ENCODE measurements around the gene AHRR. TPM values are rescaled to one million over a fixed set of nuclear protein-coding genes. Genes with fewer than 3 reads are reported as not detected.

Gene AHRR
- total RNA-seq, 1 donor from 2014 or later = 10.5 TPM

GRCh38 chr5:432201-432927, 110.8 kb downstream of the AHRR start:
- Mint-ChIP-seq H3K27me3 (ENCODE audit: low read depth, unreplicated experiment) (peaks cover 5% of the 10 kb centered on the region), H3K27ac (ENCODE audit: unreplicated experiment) (no peak overlapping the region), H3K4me3 (ENCODE audit: unreplicated experiment) (no peak overlapping the region), H3K36me3 (ENCODE audit: low read depth, unreplicated experiment) (peaks cover 8% of the 10 kb centered on the region), H3K4me1 (ENCODE audit: low read depth, unreplicated experiment) (peaks cover 6% of the 10 kb centered on the region), H3K9me3 (ENCODE audit: unreplicated experiment) (no peaks in the 10 kb centered on the region)
- Histone ChIP-seq H3K79me2 (ENCODE audit: insufficient read depth, low read length) (no peaks in the 10 kb centered on the region), H3K4me1 (ENCODE audit: insufficient read depth, low read length) (peaks cover 3% of the 10 kb centered on the region), H3K4me2 (ENCODE audit: low read length) (no peak overlapping the region), H3K27me3 (ENCODE audit: insufficient read depth, low read length) (no peaks in the 10 kb centered on the region), H4K20me1 (ENCODE audit: insufficient read depth, low read length) (no peaks in the 10 kb centered on the region), H3K36me3 (ENCODE audit: insufficient read depth, low read length) (no peaks in the 10 kb centered on the region), H3K9ac (ENCODE audit: low read length) (no peak overlapping the region), H3K27ac (ENCODE audit: low read depth, low read length) (no peak overlapping the region), H2AFZ (ENCODE audit: low read depth, low read length) (no peak overlapping the region), H3K9me3 (ENCODE audit: insufficient read depth, low read depth, low read length) (no peaks in the 10 kb centered on the region), H3K4me3 (ENCODE audit: insufficient read depth, low read depth, low read length) (no peak overlapping the region)
- TF ChIP-seq CTCF (IDR thresholded peaks at IDR 0.05; ENCODE audit: insufficient read depth, low read depth, low read length) (no peak), EZH2 (IDR thresholded peaks at IDR 0.05; ENCODE audit: insufficient read depth, low read length) (no peak)
- FAIRE-seq (no peak), DNase-seq (ENCODE audit: low read depth) (no peak)

- Mint-ChIP-seq H3K27me3 (ENCODE audit: low read depth, unreplicated experiment) (peaks cover 5% of the 10 kb centered on the region), H3K4me1 (ENCODE audit: low read depth, unreplicated experiment) (peaks cover 6% of the 10 kb centered on the region), H3K27ac (ENCODE audit: unreplicated experiment) (no peak overlapping the region), H3K4me3 (ENCODE audit: unreplicated experiment) (no peak overlapping the region), H3K9me3 (ENCODE audit: unreplicated experiment) (no peaks in the 10 kb centered on the region), H3K36me3 (ENCODE audit: low read depth, unreplicated experiment) (peaks cover 8% of the 10 kb centered on the region)
- Histone ChIP-seq H4K20me1 (ENCODE audit: insufficient read depth, low read length) (no peaks in the 10 kb centered on the region), H3K36me3 (ENCODE audit: insufficient read depth, low read length) (no peaks in the 10 kb centered on the region), H3K4me3 (ENCODE audit: insufficient read depth, low read depth, low read length) (no peak overlapping the region), H3K4me1 (ENCODE audit: insufficient read depth, low read length) (peaks cover 3% of the 10 kb centered on the region), H3K27ac (ENCODE audit: low read depth, low read length) (no peak overlapping the region), H3K9me3 (ENCODE audit: insufficient read depth, low read depth, low read length) (no peaks in the 10 kb centered on the region), H3K79me2 (ENCODE audit: insufficient read depth, low read length) (no peaks in the 10 kb centered on the region), H3K4me2 (ENCODE audit: low read length) (no peak overlapping the region), H3K9ac (ENCODE audit: low read length) (no peak overlapping the region), H3K27me3 (ENCODE audit: insufficient read depth, low read length) (no peaks in the 10 kb centered on the region), H2AFZ (ENCODE audit: low read depth, low read length) (no peak overlapping the region)
- no peak for TF ChIP-seq EZH2 (IDR thresholded peaks at IDR 0.05; ENCODE audit: insufficient read depth, low read length)
- no peak for TF ChIP-seq CTCF (IDR thresholded peaks at IDR 0.05; ENCODE audit: insufficient read depth, low read depth, low read length)
- no peak for FAIRE-seq
- no peak for DNase-seq (ENCODE audit: low read depth)
Measured at GRCh38 chr5:432928-433791, 111.6 kb downstream of the AHRR start.
